GM12878 (cell line): ENCODE data around the gene LRRC10B. TPM values are rescaled to one million over a fixed set of nuclear protein-coding genes. Genes with fewer than 3 reads are reported as not detected.

ENCODE experiments used
- ATAC-seq: fragments of 200-7000 bp; cut with Tn5 transposase; 3 replicates; pipeline ENCODE4 v1.9.1; 2020; ENCODE audit warnings: mild to moderate bottlenecking, moderate library complexity
- BruUV-seq: library from RNA; stranded (reverse); fragments of 400-500 nt; replicated peaks from 2 replicates; lab custom pipeline; 2021; lab: Mats Ljungman, UMichigan
- CTCF ChIA-PET: fragments of 300-600 bp; sonication (Branson Sonifier 250); formaldehyde crosslinking; extraction: SDS; loops from one replicate; lab custom pipeline; 2021; ENCODE audit warnings: inconsistent platforms; lab: Yijun Ruan, JAX
- POLR2A ChIA-PET: fragments of 350-600 bp; formaldehyde crosslinking; extraction: SDS; loops from one replicate; lab custom pipeline; 2021; ENCODE audit warnings: inconsistent platforms; lab: Charles Lee
- RAD21 ChIA-PET: fragments of 300-600 bp; sonication (Branson Sonifier 250); formaldehyde crosslinking; loops from one replicate; lab custom pipeline; 2023; ENCODE audit warnings: antibody characterized with exemption; ENCODE audit not compliant: unreplicated experiment; lab: Charles Lee
- SMC1A ChIA-PET: fragments of 300-600 bp; sonication (Branson Sonifier 250); formaldehyde crosslinking; loops from one replicate; lab custom pipeline; 2023; ENCODE audit not compliant: unreplicated experiment, uncharacterized antibody; lab: Charles Lee
- DNase-seq: peaks from one replicate; pipeline ENCODE4 v3.0.0-alpha.2; 2011; ENCODE audit warnings: low read depth, low spot score
- FAIRE-seq: peaks from 3 replicates; lab custom pipeline; 2011; peaks lifted over from hg19 to GRCh38; lab: Jason Lieb, UNC
- H2AFZ ChIP-seq: 2 replicates; pipeline ENCODE4 v1.6.0; 2011; ENCODE audit warnings: low read depth, low read length, control low read depth; ENCODE audit not compliant: control insufficient read depth
- H3K27ac ChIP-seq: 2 replicates; pipeline ENCODE4 v1.5.1; 2011; ENCODE audit warnings: control low read depth; ENCODE audit not compliant: control insufficient read depth, insufficient read depth
- H3K27me3 ChIP-seq, 2 experiments: replicated peaks in 1 of 2; 2 replicates each; pipeline versions ENCODE4 v1.6.0 to v1.6.1; 2011; ENCODE audit warnings: low read length in 1 of 2; ENCODE audit not compliant: control insufficient read depth in 2 of 2, insufficient read depth in 2 of 2
- H3K36me3 ChIP-seq, 2 experiments: 2 replicates each; pipeline ENCODE4 v1.5.1; 2011; ENCODE audit warnings: low read length in 1 of 2; ENCODE audit not compliant: control insufficient read depth in 2 of 2, insufficient read depth in 2 of 2
- H3K4me1 ChIP-seq: 2 replicates; pipeline ENCODE4 v1.6.1; 2011; ENCODE audit warnings: mild to moderate bottlenecking, low read length, moderate library complexity, mixed read lengths; ENCODE audit not compliant: control insufficient read depth, insufficient read depth
- H3K4me2 ChIP-seq: 2 replicates; pipeline ENCODE4 v1.6.0; 2011; ENCODE audit warnings: control low read depth; ENCODE audit not compliant: control insufficient read depth, insufficient read depth
- H3K4me3 ChIP-seq: fragments of 200-600 bp; sonication (generic); 2 replicates; pipeline ENCODE4 v1.5.1; 2016
- H3K79me2 ChIP-seq: 2 replicates; pipeline ENCODE4 v1.6.0; 2011; ENCODE audit warnings: low read length; ENCODE audit not compliant: control insufficient read depth, insufficient read depth
- H3K9ac ChIP-seq: 2 replicates; pipeline ENCODE4 v1.8.0; 2011; ENCODE audit warnings: low read length, control low read depth, mixed read lengths; ENCODE audit not compliant: control insufficient read depth, insufficient read depth
- H3K9me3 ChIP-seq: replicated peaks from 3 replicates; pipeline ENCODE4 v1.5.1; 2011; ENCODE audit warnings: mild to moderate bottlenecking, low read length; ENCODE audit not compliant: control insufficient read depth, insufficient read depth
- H4K20me1 ChIP-seq: 2 replicates; pipeline ENCODE4 v1.6.0; 2011; ENCODE audit not compliant: control insufficient read depth, insufficient read depth
- BRCA1 ChIP-seq: IDR thresholded peaks from 2 replicates; pipeline ENCODE4 v1.6.1; 2011; ENCODE audit warnings: low read depth, low read length, improper control_type of control experiment
- FOS ChIP-seq: IDR thresholded peaks from 3 replicates; pipeline ENCODE4 v1.6.1; 2011; ENCODE audit warnings: borderline replicate concordance; ENCODE audit not compliant: insufficient read length; ENCODE audit errors: extremely low read depth
- KAT2A ChIP-seq: conservative IDR thresholded peaks from 2 replicates; pipeline ENCODE4 v1.6.1; 2011; ENCODE audit warnings: low read depth, low read length; ENCODE audit not compliant: control insufficient read depth
- MAX ChIP-seq: IDR thresholded peaks from 2 replicates; pipeline ENCODE4 v1.6.1; 2012; ENCODE audit warnings: low read depth, low read length, improper control_type of control experiment
- NR2F1 ChIP-seq: fragments of 450-650 bp; conservative IDR thresholded peaks from 2 replicates; pipeline ENCODE4 v1.6.1; 2017; ENCODE audit warnings: mild to moderate bottlenecking
- SKIL ChIP-seq: fragments of 450-650 bp; IDR thresholded peaks from 2 replicates; pipeline ENCODE4 v1.6.1; 2017; ENCODE audit warnings: mild to moderate bottlenecking, low read depth, inconsistent platforms; ENCODE audit not compliant: poor library complexity, severe bottlenecking
- SRF ChIP-seq, 2 experiments: IDR thresholded peaks; 2 replicates each; pipeline ENCODE4 v1.6.1; 2011; ENCODE audit warnings: low read depth in 2 of 2, low read length in 2 of 2, mild to moderate bottlenecking in 1 of 2, moderate library complexity in 1 of 2
- WGBS: methylation state at CpG from one replicate; pipeline ENCODE4 v1.1.6; 2016; ENCODE audit warnings: low lambda C conversion rate; ENCODE audit not compliant: insufficient replicate concordance, insufficient coverage; ENCODE audit errors: missing lambda C conversion rate; 5-methylcytosine and 5-hydroxymethylcytosine counted together
- in situ Hi-C: fragments of 300-500 bp; cut with MboI; formaldehyde crosslinking; loops from 9 replicates; pipeline ENCODE4 v1.14.3; 2018; ENCODE audit warnings: mixed read lengths
- intact Hi-C: fragments of 100-400 bp; cut with micrococcal nuclease; formaldehyde crosslinking; loops from one replicate; pipeline ENCODE4 v1.14.2; 2022; ENCODE audit not compliant: unreplicated experiment
- polyA plus RNA-seq, 11 experiments: library from polyadenylated mRNA; depleted of rRNA in 4 of 11; unstranded in 6 of 11; stranded (reverse) in 5 of 11; fragments of >200 nt; fragmentation: Nextera tagmentation in 4 of 11; fragmentation: Illumina TruSeq in 1 of 11; extraction: Ambion mirVana in 4 of 11; extraction: Trizol in 1 of 11; gene quantifications; 1 replicate in 1 of 11; 2 replicates in 10 of 11; pipeline versions ENCODE4 v1.2.1 to v1.2.3, GENCODE V29; 2011 to 2016; ENCODE audit warnings: inconsistent platforms in 2 of 11, missing spikeins in 2 of 11, low read depth in 1 of 11
- total RNA-seq, 4 experiments: library from RNA; depleted of rRNA in 3 of 4; stranded (reverse); fragments of >200 nt in 3 of 4; fragmentation: Illumina TruSeq in 1 of 4; extraction: Trizol in 1 of 4; gene quantifications; 2 replicates each; pipeline versions ENCODE4 v1.2.1 to v1.2.3, GENCODE V29; 2013 to 2021

Gene LRRC10B
- total and polyA plus RNA-seq, 10 of the 15 experiments (the other 5 are each of a cell fraction or from before 2014, with no cell fraction given): not detected

GRCh38 chr11:61494381-61494961, 14.1 kb upstream of the LRRC10B start (continued):
- no peak for TF ChIP-seq SKIL
- TF ChIP-seq BRCA1: no peak
- TF ChIP-seq FOS: no peak

GRCh38 chr11:61495801-61496601, 12.5 kb upstream of the LRRC10B start:
- POLR2A ChIA-PET: no interaction called here
- H3K27ac ChIP-seq: no peak overlapping the region
- SMC1A ChIA-PET: no interaction called here
- RAD21 ChIA-PET: no interaction called here
- no peak for ATAC-seq
- TF ChIP-seq MAX: no peak
- no peak for TF ChIP-seq NR2F1
- no peak for TF ChIP-seq SRF (IDR thresholded peaks at IDR 0.05; ENCODE audit: low read depth in 2 of 2, low read length in 2 of 2)
- TF ChIP-seq KAT2A: no peak
- no peaks in the 10 kb centered on the region for H3K27me3 ChIP-seq
- BruUV-seq: no TSS peak
- in situ Hi-C loops (no loop called here), intact Hi-C loops (no loop called here)
- CTCF ChIA-PET: interaction anchor here (1.2 to 1.5 kb wide), 2 partner anchors 9 to 14 kb away, joined by 3 read pairs; no protein-coding TSS in a partner anchor
- no peak overlapping the region for H3K9ac ChIP-seq
- H3K79me2 ChIP-seq: no peaks in the 10 kb centered on the region
- H3K36me3 ChIP-seq: no peaks in the 10 kb centered on the region
- H3K4me3 ChIP-seq: no peak overlapping the region
- no peak for FAIRE-seq
- no peak overlapping the region for H2AFZ ChIP-seq
- H3K4me2 ChIP-seq: no peak overlapping the region
- DNase-seq: no peak
- no peaks in the 10 kb centered on the region for H4K20me1 ChIP-seq
- no peaks in the 10 kb centered on the region for H3K9me3 ChIP-seq
- H3K4me1 ChIP-seq: no peaks in the 10 kb centered on the region
- WGBS: 47% methylated on average over 26 of the region's 26 CpGs
